Thyroid gland (tissue), 4 donors: ENCODE data around the gene AICDA. TPM values are rescaled to one million over a fixed set of nuclear protein-coding genes. Genes with fewer than 3 reads are reported as not detected.

Experiments
- DNase-seq, 2 donors: peaks; one replicate each; pipeline ENCODE4 v3.0.0-alpha.2; 2019
- H3K27ac ChIP-seq, 3 donors: fragments of 200-600 bp; sonication (generic); 1 replicate in 2 of 3; 2 replicates in 1 of 3; pipeline ENCODE4 v1.5.1; 2016 to 2019; ENCODE audit warnings: mild to moderate bottlenecking in 1 of 3, moderate library complexity in 1 of 3
- H3K27me3 ChIP-seq: fragments of 200-600 bp; sonication (generic); one replicate; pipeline ENCODE4 v1.5.1; 2019
- H3K36me3 ChIP-seq, 2 donors: fragments of 200-600 bp; sonication (generic); one replicate each; pipeline ENCODE4 v1.5.1; 2016 to 2019
- H3K4me1 ChIP-seq, 2 donors: fragments of 200-600 bp; sonication (generic); one replicate each; pipeline ENCODE4 v1.5.1; 2017 to 2019
- H3K4me3 ChIP-seq, 3 donors: fragments of 200-600 bp; sonication (generic); replicated peaks in 1 of 3; 1 replicate in 2 of 3; 2 replicates in 1 of 3; pipeline ENCODE4 v1.5.1; 2016; ENCODE audit warnings: mild to moderate bottlenecking in 1 of 3
- H3K9me3 ChIP-seq: fragments of 200-600 bp; sonication (generic); one replicate; pipeline ENCODE4 v1.5.1; 2017
- POLR2A ChIP-seq, 2 donors: fragments of 450-650 bp; IDR thresholded peaks; one replicate each; pipeline ENCODE4 v1.6.1; 2017; ENCODE audit warnings: antibody characterized with exemption in 2 of 2, mild to moderate bottlenecking in 2 of 2, moderate library complexity in 1 of 2
- WGBS, 2 donors: methylation state at CpG; one replicate each; pipeline ENCODE4 v1.1.5; 2017; 5-methylcytosine and 5-hydroxymethylcytosine counted together
- intact Hi-C: fragments of 100-400 bp; cut with DNase I; formaldehyde crosslinking; loops from one replicate; pipeline ENCODE4 v1.15.1; 2023
- total RNA-seq, 4 donors: library from RNA; depleted of rRNA; stranded (reverse); fragments of >200 nt; gene quantifications; one replicate each; pipeline ENCODE4 v1.2.3, GENCODE V29; 2016
- TF ChIP-seq, protein P1 (sequence below), 6 experiments: fragments of 200-600 bp in 3 of 6; fragments of 450-650 bp in 3 of 6; sonication (generic) in 3 of 6; IDR thresholded peaks; one replicate each; pipeline ENCODE4 v1.5.1; 2016 to 2019; ENCODE audit warnings: antibody characterized with exemption in 6 of 6, mild to moderate bottlenecking in 2 of 6, inconsistent platforms in 1 of 6, moderate library complexity in 1 of 6

Gene AICDA
- total RNA-seq, 4 donors from 2014 or later = not detected

DNA sequence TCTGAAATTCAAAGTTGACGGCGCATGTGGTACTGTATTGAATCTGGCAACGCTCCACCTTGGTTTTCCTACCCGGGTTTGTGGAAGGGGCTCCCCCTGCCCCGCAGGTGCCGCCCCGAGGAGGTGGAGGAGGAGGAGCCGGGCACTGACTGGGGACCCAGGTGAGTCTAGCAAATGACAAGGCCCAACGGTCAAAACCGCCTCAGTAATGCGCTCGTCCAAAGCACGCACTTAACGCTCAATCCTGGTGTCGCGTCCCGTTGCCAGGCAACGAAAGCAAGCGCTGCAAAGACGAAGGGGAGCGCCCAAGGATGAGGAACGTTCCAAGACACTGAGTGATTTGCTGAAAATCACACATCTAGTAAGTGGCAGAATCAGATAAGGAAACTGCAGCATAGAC, 48.0 kb downstream of the AICDA start:
- TF ChIP-seq, protein P1, sequence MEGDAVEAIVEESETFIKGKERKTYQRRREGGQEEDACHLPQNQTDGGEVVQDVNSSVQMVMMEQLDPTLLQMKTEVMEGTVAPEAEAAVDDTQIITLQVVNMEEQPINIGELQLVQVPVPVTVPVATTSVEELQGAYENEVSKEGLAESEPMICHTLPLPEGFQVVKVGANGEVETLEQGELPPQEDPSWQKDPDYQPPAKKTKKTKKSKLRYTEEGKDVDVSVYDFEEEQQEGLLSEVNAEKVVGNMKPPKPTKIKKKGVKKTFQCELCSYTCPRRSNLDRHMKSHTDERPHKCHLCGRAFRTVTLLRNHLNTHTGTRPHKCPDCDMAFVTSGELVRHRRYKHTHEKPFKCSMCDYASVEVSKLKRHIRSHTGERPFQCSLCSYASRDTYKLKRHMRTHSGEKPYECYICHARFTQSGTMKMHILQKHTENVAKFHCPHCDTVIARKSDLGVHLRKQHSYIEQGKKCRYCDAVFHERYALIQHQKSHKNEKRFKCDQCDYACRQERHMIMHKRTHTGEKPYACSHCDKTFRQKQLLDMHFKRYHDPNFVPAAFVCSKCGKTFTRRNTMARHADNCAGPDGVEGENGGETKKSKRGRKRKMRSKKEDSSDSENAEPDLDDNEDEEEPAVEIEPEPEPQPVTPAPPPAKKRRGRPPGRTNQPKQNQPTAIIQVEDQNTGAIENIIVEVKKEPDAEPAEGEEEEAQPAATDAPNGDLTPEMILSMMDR (IDR thresholded peaks at IDR 0.05) = no peak
- no peak for TF ChIP-seq POLR2A (IDR thresholded peaks at IDR 0.05)
- intact Hi-C loops = no loop called here
- H3K36me3 ChIP-seq = no peaks in the 10 kb centered on the region
- H3K4me3 ChIP-seq = no peak overlapping the region
- no peaks in the 10 kb centered on the region for H3K27me3 ChIP-seq
- no peaks in the 10 kb centered on the region for H3K9me3 ChIP-seq
- no peak for DNase-seq
- WGBS, 2 donors = 59 to 63% methylated on average over 21 to 22 of the region's 22 CpGs
- no peak overlapping the region for H3K27ac ChIP-seq
- no peaks in the 10 kb centered on the region for H3K4me1 ChIP-seq

DNA sequence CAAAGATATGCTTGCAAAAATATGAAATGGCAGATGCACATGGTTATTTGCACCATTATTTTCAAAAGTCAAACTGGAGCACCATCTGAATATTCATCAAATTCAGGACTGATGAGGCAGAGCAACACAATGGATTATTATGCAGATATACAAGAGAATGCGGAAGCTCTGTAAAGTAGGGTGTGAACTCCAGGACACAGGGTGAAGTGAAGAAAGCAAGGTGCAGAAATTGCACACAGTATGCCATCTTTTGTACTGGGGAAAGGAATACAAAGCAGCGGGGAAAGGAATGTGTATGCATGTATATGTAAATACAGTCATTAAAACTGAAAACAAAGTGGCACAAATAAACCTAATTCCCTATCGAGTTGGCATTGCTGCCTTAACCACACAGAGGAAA, 49.3 kb downstream of the AICDA start:
- WGBS, 2 donors = 66 to 70% methylated on average over 3 of the region's 3 CpGs
- H3K27ac ChIP-seq = no peak overlapping the region
- H3K4me1 ChIP-seq = no peaks in the 10 kb centered on the region
- H3K4me3 ChIP-seq = no peak overlapping the region
- no peak for DNase-seq
- H3K27me3 ChIP-seq = no peaks in the 10 kb centered on the region
- H3K36me3 ChIP-seq = no peaks in the 10 kb centered on the region
- TF ChIP-seq, protein P1 (IDR thresholded peaks at IDR 0.05) = no peak
- no peak for TF ChIP-seq POLR2A (IDR thresholded peaks at IDR 0.05)
- intact Hi-C loops = no loop called here
- H3K9me3 ChIP-seq = no peaks in the 10 kb centered on the region

DNA sequence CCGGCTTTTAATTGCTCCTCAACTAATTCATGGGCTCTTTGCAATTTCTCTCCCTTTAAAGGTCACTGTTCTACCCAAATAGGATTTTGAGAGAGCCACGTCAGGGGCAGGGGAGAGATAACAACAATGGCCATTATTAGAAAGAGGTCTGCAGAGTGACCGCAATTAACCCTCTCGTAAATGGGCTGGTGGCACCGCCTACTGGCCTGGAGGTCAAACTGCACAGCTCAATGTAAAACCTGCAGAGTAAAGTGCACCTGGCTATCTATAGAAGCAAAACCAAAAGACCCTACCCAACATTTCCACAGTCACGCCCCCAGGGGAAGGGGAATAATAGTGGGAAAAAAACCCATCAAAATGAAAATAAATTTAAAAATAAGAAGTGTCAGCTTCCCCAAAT, 50.3 kb downstream of the AICDA start:
- no peaks in the 10 kb centered on the region for H3K4me1 ChIP-seq
- no peaks in the 10 kb centered on the region for H3K36me3 ChIP-seq
- H3K9me3 ChIP-seq = no peaks in the 10 kb centered on the region
- intact Hi-C loops = no loop called here
- H3K27me3 ChIP-seq = no peaks in the 10 kb centered on the region
- no peak overlapping the region for H3K27ac ChIP-seq
- no peak for TF ChIP-seq POLR2A (IDR thresholded peaks at IDR 0.05)
- TF ChIP-seq, protein P1 (IDR thresholded peaks at IDR 0.05) = no peak
- DNase-seq = no peak
- no peak overlapping the region for H3K4me3 ChIP-seq
- WGBS, 2 donors = 93 to 95% methylated on average over 6 of the region's 6 CpGs

DNA sequence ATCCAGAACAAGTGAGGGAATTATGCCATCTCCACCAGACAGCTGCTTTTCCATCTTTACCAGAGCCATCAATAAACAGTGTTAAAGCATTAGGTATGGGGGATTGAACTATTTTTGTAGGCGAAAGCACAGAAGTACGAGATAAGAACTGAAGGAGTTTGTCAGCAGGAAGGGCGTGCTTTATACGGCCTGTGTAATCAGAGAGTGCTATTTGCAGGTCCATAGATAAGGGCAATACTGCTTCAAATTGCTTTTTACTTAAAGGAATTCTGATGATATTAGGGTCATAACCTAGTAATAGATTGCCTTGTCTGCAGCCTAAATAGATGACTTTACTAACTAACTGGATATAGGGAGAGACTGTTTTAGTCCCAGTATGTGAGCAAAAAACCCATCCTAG, 51.6 kb downstream of the AICDA start:
- DNase-seq = no peak
- Histone ChIP-seq H3K4me1 (no peaks in the 10 kb centered on the region), H3K36me3 (no peaks in the 10 kb centered on the region), H3K4me3 (no peak overlapping the region), H3K27me3 (no peaks in the 10 kb centered on the region), H3K9me3 (no peaks in the 10 kb centered on the region), H3K27ac (no peak overlapping the region)
- TF ChIP-seq POLR2A (IDR thresholded peaks at IDR 0.05) = no peak
- TF ChIP-seq, protein P1 (IDR thresholded peaks at IDR 0.05) = no peak
- intact Hi-C loops = no loop called here
- 87 to 92% methylated on average over 4 of the region's 4 CpGs for WGBS, 2 donors

DNA sequence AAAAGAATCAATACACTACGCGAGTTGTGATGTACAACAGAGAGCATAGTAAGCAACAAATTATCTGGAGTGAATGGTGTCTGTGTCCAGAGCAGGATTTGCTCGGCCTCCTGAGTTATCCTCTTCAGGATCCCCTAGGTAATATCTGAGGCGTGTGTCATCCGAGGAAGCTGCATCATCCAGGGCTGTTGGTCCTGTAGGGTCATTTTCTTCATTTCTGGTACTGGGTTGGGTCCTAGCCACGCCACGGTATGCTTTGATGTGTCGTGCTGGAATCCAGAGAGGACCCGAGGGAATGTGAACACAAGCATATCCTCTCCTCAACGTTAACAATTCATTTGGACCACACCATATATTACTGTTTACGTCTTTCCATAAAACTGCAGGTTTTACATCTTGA, 53.0 kb downstream of the AICDA start:
- WGBS, 2 donors = 81 to 84% methylated on average over 11 of the region's 11 CpGs

More for the DNA sequence above, 53.0 kb downstream of the AICDA start:
- H3K27ac ChIP-seq = no peak overlapping the region
- H3K27me3 ChIP-seq = no peaks in the 10 kb centered on the region
- H3K4me3 ChIP-seq = no peak overlapping the region
- no peak for TF ChIP-seq POLR2A (IDR thresholded peaks at IDR 0.05)
- TF ChIP-seq, protein P1 (IDR thresholded peaks at IDR 0.05) = no peak
- no peak for DNase-seq
- intact Hi-C loops = no loop called here
- no peaks in the 10 kb centered on the region for H3K4me1 ChIP-seq
- H3K9me3 ChIP-seq = no peaks in the 10 kb centered on the region
- no peaks in the 10 kb centered on the region for H3K36me3 ChIP-seq
